Lower leg skin (tissue), 4 donors: ENCODE data around the gene CYB5B. TPM values are rescaled to one million over a fixed set of nuclear protein-coding genes. Genes with fewer than 3 reads are reported as not detected.

Source experiments
- DNase-seq, 2 donors: peaks; one replicate each; pipeline ENCODE4 v3.0.0-alpha.2; 2019; ENCODE audit warnings: low spot score in 2 of 2
- H3K4me3 ChIP-seq: fragments of 200-600 bp; sonication (generic); 2 replicates; pipeline ENCODE4 v1.5.1; 2017; ENCODE audit warnings: mild to moderate bottlenecking, low read depth; ENCODE audit not compliant: poor library complexity, severe bottlenecking
- CTCF ChIP-seq, 3 donors: fragments of 450-650 bp; IDR thresholded peaks; one replicate each; pipeline ENCODE4 v1.5.1; 2016; ENCODE audit warnings: antibody characterized with exemption in 3 of 3, mild to moderate bottlenecking in 3 of 3, moderate library complexity in 2 of 3
- POLR2A ChIP-seq, 2 donors: fragments of 450-650 bp; IDR thresholded peaks; one replicate each; pipeline ENCODE4 v1.6.1; 2016 to 2017; ENCODE audit warnings: antibody characterized with exemption in 2 of 2, mild to moderate bottlenecking in 1 of 2, moderate library complexity in 1 of 2
- WGBS, 2 donors: methylation state at CpG; one replicate each; pipeline ENCODE4 v1.1.5; 2018; 5-methylcytosine and 5-hydroxymethylcytosine counted together
- intact Hi-C: fragments of 100-400 bp; cut with DNase I; formaldehyde crosslinking; loops from one replicate; pipeline ENCODE4 v1.15.0; 2023; ENCODE audit warnings: low total_unique reads
- total RNA-seq, 4 donors: library from RNA; depleted of rRNA; stranded (reverse); fragments of >200 nt; gene quantifications; one replicate each; pipeline ENCODE4 v1.1.0, GENCODE V29; 2016

The CYB5B gene
- total RNA-seq, 4 donors from 2014 or later = 22.3 to 34.5 (median 25.9) TPM

DNA sequence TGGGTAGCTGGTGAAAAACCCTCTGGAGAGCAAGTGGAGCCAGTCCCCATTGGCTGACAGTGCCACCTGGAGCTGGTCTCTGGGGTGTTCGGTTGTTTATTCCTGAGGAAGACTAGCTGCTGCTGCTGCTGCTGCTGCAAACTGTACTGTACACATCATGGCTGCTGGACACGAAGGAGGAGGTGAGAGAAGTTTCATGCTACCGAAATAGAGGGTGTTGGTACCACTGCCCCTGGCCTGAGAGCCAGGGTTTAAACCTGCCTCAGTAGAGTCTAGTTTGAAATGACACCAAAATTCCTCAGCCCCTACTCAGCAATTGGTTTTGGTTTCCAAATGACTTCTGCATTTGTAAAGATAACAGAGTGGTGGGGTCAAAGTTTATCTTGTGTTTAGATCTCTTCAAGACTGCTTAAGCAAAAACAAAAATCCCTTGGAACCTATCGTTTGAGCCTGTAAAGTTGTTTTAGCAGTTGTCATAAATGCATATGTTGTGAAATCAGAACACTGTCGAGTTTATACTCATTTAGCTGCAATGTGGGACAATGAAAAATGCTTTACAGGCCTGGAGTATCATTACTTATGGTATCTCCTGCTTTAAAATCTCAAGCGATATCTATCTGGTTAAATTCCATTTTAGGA lies 40.8 kb downstream of the CYB5B start:
- TF ChIP-seq POLR2A (IDR thresholded peaks at IDR 0.05) = no peak
- TF ChIP-seq CTCF (IDR thresholded peaks at IDR 0.05) = no peak
- WGBS, 2 donors = 44 to 52% methylated on average over 6 of the region's 6 CpGs
- intact Hi-C loops = loop anchor here (10.0 kb wide), 2 partner anchors 70 to 90 kb away; no protein-coding TSS in a partner anchor
- DNase-seq = peak in 1 of 2 donors; percentile 39
- no peak overlapping the region for H3K4me3 ChIP-seq

- intact Hi-C loops = loop anchor here (10.0 kb wide), 2 partner anchors 71 to 89 kb away; no protein-coding TSS in a partner anchor
- DNase-seq = no peak
- WGBS, 2 donors = 53 to 59% methylated on average over 6 of the region's 6 CpGs
- TF ChIP-seq CTCF (IDR thresholded peaks at IDR 0.05) (no peak), POLR2A (IDR thresholded peaks at IDR 0.05) (no peak)
- no peak overlapping the region for H3K4me3 ChIP-seq
These were observed 41.5 kb downstream of the CYB5B start for GRCh38 chr16:69465881-69466280.

GRCh38 chr16:69466547-69466946 lies 42.1 kb downstream of the CYB5B start:
- WGBS, 2 donors = 32 to 38% methylated on average over 2 of the region's 2 CpGs
- H3K4me3 ChIP-seq = no peak overlapping the region
- TF ChIP-seq POLR2A (IDR thresholded peaks at IDR 0.05) = no peak
- no peak for TF ChIP-seq CTCF (IDR thresholded peaks at IDR 0.05)
- no peak for DNase-seq
- intact Hi-C loops = loop anchor here (10.0 kb wide), 2 partner anchors 72 to 88 kb away; no protein-coding TSS in a partner anchor

DNA sequence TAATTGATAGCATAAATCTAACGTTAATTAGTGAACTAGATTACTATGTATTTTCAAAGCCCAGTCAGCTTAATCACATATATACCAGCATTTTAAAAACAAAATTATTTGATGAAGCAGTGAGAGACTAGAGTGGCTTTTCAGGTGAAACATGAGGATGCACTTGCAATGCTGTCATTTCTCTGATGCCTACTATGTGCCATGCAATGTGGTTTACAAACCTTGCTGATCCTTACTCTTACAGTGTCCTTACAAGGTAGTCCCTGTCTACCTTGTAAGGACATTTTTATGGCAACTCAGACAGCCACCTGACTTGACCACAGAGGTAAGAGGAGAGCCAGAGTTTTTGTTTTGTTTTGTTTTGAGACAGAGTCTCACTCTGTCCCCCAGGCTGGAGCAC lies 42.7 kb downstream of the CYB5B start:
- 32 to 43% methylated on average over 1 of the region's 1 CpG for WGBS, 2 donors
- H3K4me3 ChIP-seq = no peak overlapping the region
- intact Hi-C loops = loop anchor here (10.0 kb wide), 2 partner anchors 72 to 88 kb away; no protein-coding TSS in a partner anchor
- DNase-seq = no peak
- TF ChIP-seq CTCF (IDR thresholded peaks at IDR 0.05) = no peak
- no peak for TF ChIP-seq POLR2A (IDR thresholded peaks at IDR 0.05)

DNA sequence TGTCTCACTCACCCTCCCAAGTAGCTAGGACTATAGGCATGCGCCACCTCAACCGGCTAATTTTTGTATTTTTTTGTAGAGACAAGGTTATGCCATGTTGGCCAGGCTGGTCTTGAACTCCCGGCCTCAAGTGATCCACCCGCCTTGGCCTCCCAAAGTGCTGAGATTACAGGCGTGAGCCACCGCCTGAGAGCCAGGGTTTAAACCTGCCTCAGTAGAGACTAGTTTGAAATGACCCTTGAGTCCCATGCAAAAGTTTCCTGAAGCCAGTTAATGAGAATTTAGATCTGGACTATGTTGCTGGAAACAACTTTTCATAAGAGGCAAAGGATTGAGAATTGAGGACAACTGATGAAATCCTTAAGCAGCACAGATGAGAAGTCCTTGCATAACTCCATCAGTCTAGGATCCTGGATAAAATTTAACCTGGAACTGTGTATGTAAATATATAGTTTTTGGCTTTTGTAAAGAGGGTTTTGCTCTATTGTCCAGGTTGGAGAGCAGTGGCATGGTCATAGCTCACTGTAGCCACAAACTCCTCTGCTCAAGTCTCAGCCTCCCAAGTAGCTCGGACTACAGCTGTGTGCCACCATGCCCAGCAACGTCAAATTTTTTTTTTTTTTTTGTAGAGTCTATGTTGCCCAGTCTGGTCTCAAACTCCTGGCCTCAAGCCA lies 43.2 kb downstream of the CYB5B start:
- intact Hi-C loops = loop anchor here (10.0 kb wide), 2 partner anchors 73 to 87 kb away; no protein-coding TSS in a partner anchor
- no peak overlapping the region for H3K4me3 ChIP-seq
- peak in 1 of 2 donors; percentile 63 for DNase-seq
- TF ChIP-seq CTCF (IDR thresholded peaks at IDR 0.05) (no peak), POLR2A (IDR thresholded peaks at IDR 0.05) (no peak)
- WGBS, 2 donors = 82 to 95% methylated on average over 8 of the region's 8 CpGs
